HepG2 (cell line): Measurements from ENCODE around the gene SAMD4A. TPM values are rescaled to one million over a fixed set of nuclear protein-coding genes. Genes with fewer than 3 reads are reported as not detected.

ENCODE experiments used
- ATAC-seq: fragments of 200-7000 bp; cut with Tn5 transposase; 3 replicates; pipeline ENCODE4 v1.9.1; 2020; ENCODE audit warnings: mild to moderate bottlenecking, moderate library complexity
- BruUV-seq: library from RNA; stranded (reverse); fragments of 400-500 nt; replicated peaks from 2 replicates; lab custom pipeline; 2021; lab: Mats Ljungman, UMichigan
- CTCF ChIA-PET: fragments of 300-600 bp; formaldehyde crosslinking; extraction: SDS; loops from one replicate; lab custom pipeline; 2021; ENCODE audit warnings: low total read pairs, inconsistent platforms, low intra/inter-chr PET ratio; lab: Yijun Ruan, JAX
- POLR2A ChIA-PET: fragments of 350-600 bp; sonication (Branson Sonifier 250); formaldehyde crosslinking; loops from one replicate; lab custom pipeline; 2020; ENCODE audit warnings: antibody characterized with exemption, inconsistent platforms; lab: Yijun Ruan, JAX
- DNase-seq: peaks from one replicate; pipeline ENCODE4 v3.0.0-alpha.2; 2015; ENCODE audit warnings: low spot score
- FAIRE-seq: peaks from 3 replicates; lab custom pipeline; 2011; peaks lifted over from hg19 to GRCh38; lab: Jason Lieb, UNC
- H2AFZ ChIP-seq: one replicate; pipeline ENCODE4 v1.6.1; 2011; ENCODE audit warnings: low read length, inconsistent platforms
- H3K27ac ChIP-seq: fragments of 300-600 bp; 3 replicates; pipeline ENCODE4 v1.8.0; 2011; ENCODE audit warnings: mixed run types, mild to moderate bottlenecking, mixed read lengths, low read length, inconsistent platforms; ENCODE audit not compliant: insufficient read depth; ENCODE audit errors: extremely low read length
- H3K27me3 ChIP-seq, 2 experiments: fragments of 200-600 bp in 1 of 2; 2 replicates in 1 of 2; 3 replicates in 1 of 2; pipeline versions ENCODE4 v1.6.0 to v1.8.0; 2011; ENCODE audit warnings: low read length in 2 of 2, mild to moderate bottlenecking in 2 of 2, moderate library complexity in 2 of 2, inconsistent platforms in 1 of 2; ENCODE audit not compliant: insufficient read depth in 2 of 2, control insufficient read depth in 1 of 2
- H3K36me3 ChIP-seq, 2 experiments: fragments of 200-600 bp in 1 of 2; replicated peaks in 1 of 2; 2 replicates in 1 of 2; 3 replicates in 1 of 2; pipeline versions ENCODE4 v1.5.1 to v1.8.0; 2011; ENCODE audit warnings: low read length in 2 of 2, inconsistent platforms in 1 of 2; ENCODE audit not compliant: insufficient read depth in 2 of 2, control insufficient read depth in 1 of 2
- H3K4me1 ChIP-seq: 2 replicates; pipeline ENCODE4 v1.5.1; 2012; ENCODE audit warnings: low read length, inconsistent platforms; ENCODE audit not compliant: insufficient read depth
- H3K4me2 ChIP-seq: 2 replicates; pipeline ENCODE4 v1.6.0; 2011; ENCODE audit warnings: low read depth, low read length, inconsistent platforms
- H3K4me3 ChIP-seq, 3 experiments: fragments of 200-600 bp in 1 of 3; sonication (generic), shearing (Covaris generic) in 1 of 3; replicated peaks in 1 of 3; 2 replicates each; pipeline ENCODE4 v1.5.1; 2011 to 2016; ENCODE audit warnings: low read length in 3 of 3, inconsistent platforms in 2 of 3, low read depth in 2 of 3, mild to moderate bottlenecking in 2 of 3, control low read depth in 1 of 3, mixed read lengths in 1 of 3; ENCODE audit not compliant: insufficient read depth in 1 of 3
- H3K79me2 ChIP-seq: one replicate; pipeline ENCODE4 v1.6.1; 2011; ENCODE audit warnings: low read length, inconsistent platforms; ENCODE audit not compliant: insufficient read depth
- H3K9ac ChIP-seq: 2 replicates; pipeline ENCODE4 v1.6.0; 2011; ENCODE audit warnings: mild to moderate bottlenecking, low read depth, low read length, inconsistent platforms; ENCODE audit not compliant: insufficient read depth
- H3K9me3 ChIP-seq: 2 replicates; pipeline ENCODE4 v1.5.1; 2012; ENCODE audit warnings: mild to moderate bottlenecking, low read length
- H4K20me1 ChIP-seq: 2 replicates; pipeline ENCODE4 v1.6.0; 2011; ENCODE audit warnings: inconsistent platforms, mild to moderate bottlenecking, low read length, moderate library complexity; ENCODE audit not compliant: insufficient read depth
- CCAR2 ChIP-seq: fragments of 200-400 bp; formaldehyde crosslinking; optimal IDR thresholded peaks from 2 replicates; pipeline ENCODE3; 2018; ENCODE audit warnings: low read depth, mild to moderate bottlenecking, low read length, moderate library complexity
- MAFK ChIP-seq, 2 experiments: IDR thresholded peaks in 1 of 2; conservative IDR thresholded peaks in 1 of 2; 2 replicates each; pipeline ENCODE4 v1.6.1; 2011; ENCODE audit warnings: improper control_type of control experiment in 2 of 2, low read length in 2 of 2
- NCOR1 ChIP-seq: fragments of 200-600 bp; sonication (generic); IDR thresholded peaks from 2 replicates; pipeline ENCODE4 v1.7.0; 2017; ENCODE audit warnings: antibody characterized with exemption, low read length, borderline replicate concordance
- POGZ ChIP-seq: sonication (generic); formaldehyde crosslinking; IDR thresholded peaks from 2 replicates; pipeline ENCODE4 v1.4.0; 2020; ENCODE audit warnings: mild to moderate bottlenecking, missing genetic modification reagents
- THYN1 ChIP-seq: sonication (generic); formaldehyde crosslinking; IDR thresholded peaks from 2 replicates; pipeline ENCODE4 v1.8.1; 2023; ENCODE audit warnings: low read depth, mild to moderate bottlenecking, moderate library complexity, missing genetic modification reagents, borderline replicate concordance
- ZBTB3 ChIP-seq: sonication (generic); formaldehyde crosslinking; IDR thresholded peaks from 2 replicates; pipeline ENCODE4 v1.4.0; 2020; ENCODE audit warnings: low read depth, mild to moderate bottlenecking, moderate library complexity, missing genetic modification reagents, borderline replicate concordance
- ZFP41 ChIP-seq: sonication (generic); formaldehyde crosslinking; IDR thresholded peaks from 2 replicates; pipeline ENCODE4 v1.4.0; 2020; ENCODE audit warnings: mild to moderate bottlenecking, missing genetic modification reagents, borderline replicate concordance
- ZNF431 ChIP-seq: sonication (generic); formaldehyde crosslinking; IDR thresholded peaks from 2 replicates; pipeline ENCODE4 v1.9.0; 2022; ENCODE audit warnings: missing genetic modification reagents, low read depth, mild to moderate bottlenecking, borderline replicate concordance
- WGBS: methylation state at CpG from one replicate; pipeline ENCODE4 v1.1.6; 2017; ENCODE audit warnings: low lambda C conversion rate; 5-methylcytosine and 5-hydroxymethylcytosine counted together
- in situ Hi-C: cut with HindIII; loops from 2 replicates; pipeline ENCODE4 v1.10.0; 2017; ENCODE audit warnings: low pct_unique_long_range_greater_than_20kb; ENCODE audit not compliant: extremely low pct_ligation_motif_present
- intact Hi-C: fragments of 100-400 bp; cut with micrococcal nuclease; formaldehyde crosslinking; loops from one replicate; pipeline ENCODE4 v1.10.0; 2022; ENCODE audit not compliant: unreplicated experiment
- polyA plus RNA-seq, 8 experiments: library from polyadenylated mRNA; depleted of rRNA in 3 of 8; stranded (reverse) in 7 of 8; unstranded in 1 of 8; fragments of >200 nt; fragmentation: Illumina TruSeq in 4 of 8; extraction: Trizol in 4 of 8; gene quantifications; 2 replicates each; pipeline versions ENCODE4 v1.2.1 to v1.2.3, GENCODE V29; 2011 to 2016; ENCODE audit warnings: low read depth in 4 of 8, missing spikeins in 1 of 8, mixed read lengths in 1 of 8; ENCODE audit not compliant: insufficient read depth in 1 of 8
- total RNA-seq, 5 experiments: library from RNA; depleted of rRNA; stranded (reverse); fragments of >200 nt; fragmentation: Illumina TruSeq; extraction: Trizol; gene quantifications; 2 replicates each; pipeline ENCODE4 v1.2.3, GENCODE V29; 2016; ENCODE audit warnings: low read depth in 1 of 5
- TF ChIP-seq, protein P1 (sequence below): sonication (generic); formaldehyde crosslinking; IDR thresholded peaks from 2 replicates; pipeline ENCODE4 v1.5.0; 2020; ENCODE audit warnings: mild to moderate bottlenecking, missing genetic modification reagents
- TF ChIP-seq, protein P2 (sequence below): sonication (generic); formaldehyde crosslinking; IDR thresholded peaks from 2 replicates; pipeline ENCODE4 v1.5.0; 2020; ENCODE audit warnings: mild to moderate bottlenecking, missing genetic modification reagents, borderline replicate concordance
- TF ChIP-seq, protein P3 (sequence below): sonication (generic); formaldehyde crosslinking; IDR thresholded peaks from 2 replicates; pipeline ENCODE4; 2020; ENCODE audit warnings: missing genetic modification reagents, mild to moderate bottlenecking, borderline replicate concordance

Gene SAMD4A
- total and polyA plus RNA-seq, 2 of the 13 experiments (the other 11 are each of a cell fraction or from before 2014, with no cell fraction given), result 11.8 to 13.0 TPM

DNA sequence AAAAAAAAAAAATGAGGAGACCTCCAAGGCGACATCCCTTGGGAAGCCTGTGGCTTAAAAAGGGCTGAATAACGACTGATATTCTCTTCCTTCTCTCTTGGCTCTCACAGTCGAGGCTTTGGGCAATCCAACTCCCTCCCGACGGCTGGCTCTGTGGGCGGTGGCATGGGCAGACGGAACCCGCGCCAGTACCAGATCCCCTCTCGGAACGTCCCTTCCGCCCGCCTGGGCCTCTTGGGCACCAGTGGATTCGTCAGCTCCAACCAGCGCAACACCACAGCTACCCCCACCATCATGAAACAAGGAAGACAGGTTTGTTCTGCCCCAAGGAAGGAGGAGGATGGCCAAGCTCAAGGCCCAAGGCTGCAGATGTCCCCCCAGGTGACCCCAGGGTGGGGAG, 207.9 kb downstream of the SAMD4A start:
- CTCF ChIA-PET, result interaction anchor here (3.0 kb wide), 1 partner anchor 211 kb away, joined by 39 read pairs; no protein-coding TSS in a partner anchor
- TF ChIP-seq ZFP41, result no peak
- TF ChIP-seq CCAR2, result no peak
- TF ChIP-seq ZBTB3 (CRISPR knock-in tag), result no peak
- no peak for TF ChIP-seq MAFK (conservative IDR thresholded peaks at IDR 0.05 in 1 of 2, IDR thresholded peaks at IDR 0.05 in 1 of 2; ENCODE audit: low read length in 2 of 2)
- TF ChIP-seq, protein P1, sequence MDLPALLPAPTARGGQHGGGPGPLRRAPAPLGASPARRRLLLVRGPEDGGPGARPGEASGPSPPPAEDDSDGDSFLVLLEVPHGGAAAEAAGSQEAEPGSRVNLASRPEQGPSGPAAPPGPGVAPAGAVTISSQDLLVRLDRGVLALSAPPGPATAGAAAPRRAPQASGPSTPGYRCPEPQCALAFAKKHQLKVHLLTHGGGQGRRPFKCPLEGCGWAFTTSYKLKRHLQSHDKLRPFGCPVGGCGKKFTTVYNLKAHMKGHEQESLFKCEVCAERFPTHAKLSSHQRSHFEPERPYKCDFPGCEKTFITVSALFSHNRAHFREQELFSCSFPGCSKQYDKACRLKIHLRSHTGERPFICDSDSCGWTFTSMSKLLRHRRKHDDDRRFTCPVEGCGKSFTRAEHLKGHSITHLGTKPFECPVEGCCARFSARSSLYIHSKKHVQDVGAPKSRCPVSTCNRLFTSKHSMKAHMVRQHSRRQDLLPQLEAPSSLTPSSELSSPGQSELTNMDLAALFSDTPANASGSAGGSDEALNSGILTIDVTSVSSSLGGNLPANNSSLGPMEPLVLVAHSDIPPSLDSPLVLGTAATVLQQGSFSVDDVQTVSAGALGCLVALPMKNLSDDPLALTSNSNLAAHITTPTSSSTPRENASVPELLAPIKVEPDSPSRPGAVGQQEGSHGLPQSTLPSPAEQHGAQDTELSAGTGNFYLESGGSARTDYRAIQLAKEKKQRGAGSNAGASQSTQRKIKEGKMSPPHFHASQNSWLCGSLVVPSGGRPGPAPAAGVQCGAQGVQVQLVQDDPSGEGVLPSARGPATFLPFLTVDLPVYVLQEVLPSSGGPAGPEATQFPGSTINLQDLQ (CRISPR knock-in tag), result no peak
- TF ChIP-seq ZNF431 (CRISPR knock-in tag), result no peak
- TF ChIP-seq POGZ (CRISPR knock-in tag), result no peak
- TF ChIP-seq NCOR1, result no peak
- TF ChIP-seq, protein P2, sequence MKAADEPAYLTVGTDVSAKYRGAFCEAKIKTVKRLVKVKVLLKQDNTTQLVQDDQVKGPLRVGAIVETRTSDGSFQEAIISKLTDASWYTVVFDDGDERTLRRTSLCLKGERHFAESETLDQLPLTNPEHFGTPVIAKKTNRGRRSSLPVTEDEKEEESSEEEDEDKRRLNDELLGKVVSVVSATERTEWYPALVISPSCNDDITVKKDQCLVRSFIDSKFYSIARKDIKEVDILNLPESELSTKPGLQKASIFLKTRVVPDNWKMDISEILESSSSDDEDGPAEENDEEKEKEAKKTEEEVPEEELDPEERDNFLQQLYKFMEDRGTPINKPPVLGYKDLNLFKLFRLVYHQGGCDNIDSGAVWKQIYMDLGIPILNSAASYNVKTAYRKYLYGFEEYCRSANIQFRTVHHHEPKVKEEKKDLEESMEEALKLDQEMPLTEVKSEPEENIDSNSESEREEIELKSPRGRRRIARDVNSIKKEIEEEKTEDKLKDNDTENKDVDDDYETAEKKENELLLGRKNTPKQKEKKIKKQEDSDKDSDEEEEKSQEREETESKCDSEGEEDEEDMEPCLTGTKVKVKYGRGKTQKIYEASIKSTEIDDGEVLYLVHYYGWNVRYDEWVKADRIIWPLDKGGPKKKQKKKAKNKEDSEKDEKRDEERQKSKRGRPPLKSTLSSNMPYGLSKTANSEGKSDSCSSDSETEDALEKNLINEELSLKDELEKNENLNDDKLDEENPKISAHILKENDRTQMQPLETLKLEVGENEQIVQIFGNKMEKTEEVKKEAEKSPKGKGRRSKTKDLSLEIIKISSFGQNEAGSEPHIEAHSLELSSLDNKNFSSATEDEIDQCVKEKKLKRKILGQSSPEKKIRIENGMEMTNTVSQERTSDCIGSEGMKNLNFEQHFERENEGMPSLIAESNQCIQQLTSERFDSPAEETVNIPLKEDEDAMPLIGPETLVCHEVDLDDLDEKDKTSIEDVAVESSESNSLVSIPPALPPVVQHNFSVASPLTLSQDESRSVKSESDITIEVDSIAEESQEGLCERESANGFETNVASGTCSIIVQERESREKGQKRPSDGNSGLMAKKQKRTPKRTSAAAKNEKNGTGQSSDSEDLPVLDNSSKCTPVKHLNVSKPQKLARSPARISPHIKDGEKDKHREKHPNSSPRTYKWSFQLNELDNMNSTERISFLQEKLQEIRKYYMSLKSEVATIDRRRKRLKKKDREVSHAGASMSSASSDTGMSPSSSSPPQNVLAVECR, result no peak
- TF ChIP-seq, protein P3, sequence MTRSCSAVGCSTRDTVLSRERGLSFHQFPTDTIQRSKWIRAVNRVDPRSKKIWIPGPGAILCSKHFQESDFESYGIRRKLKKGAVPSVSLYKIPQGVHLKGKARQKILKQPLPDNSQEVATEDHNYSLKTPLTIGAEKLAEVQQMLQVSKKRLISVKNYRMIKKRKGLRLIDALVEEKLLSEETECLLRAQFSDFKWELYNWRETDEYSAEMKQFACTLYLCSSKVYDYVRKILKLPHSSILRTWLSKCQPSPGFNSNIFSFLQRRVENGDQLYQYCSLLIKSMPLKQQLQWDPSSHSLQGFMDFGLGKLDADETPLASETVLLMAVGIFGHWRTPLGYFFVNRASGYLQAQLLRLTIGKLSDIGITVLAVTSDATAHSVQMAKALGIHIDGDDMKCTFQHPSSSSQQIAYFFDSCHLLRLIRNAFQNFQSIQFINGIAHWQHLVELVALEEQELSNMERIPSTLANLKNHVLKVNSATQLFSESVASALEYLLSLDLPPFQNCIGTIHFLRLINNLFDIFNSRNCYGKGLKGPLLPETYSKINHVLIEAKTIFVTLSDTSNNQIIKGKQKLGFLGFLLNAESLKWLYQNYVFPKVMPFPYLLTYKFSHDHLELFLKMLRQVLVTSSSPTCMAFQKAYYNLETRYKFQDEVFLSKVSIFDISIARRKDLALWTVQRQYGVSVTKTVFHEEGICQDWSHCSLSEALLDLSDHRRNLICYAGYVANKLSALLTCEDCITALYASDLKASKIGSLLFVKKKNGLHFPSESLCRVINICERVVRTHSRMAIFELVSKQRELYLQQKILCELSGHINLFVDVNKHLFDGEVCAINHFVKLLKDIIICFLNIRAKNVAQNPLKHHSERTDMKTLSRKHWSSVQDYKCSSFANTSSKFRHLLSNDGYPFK (CRISPR knock-in tag), result no peak
- no peak for TF ChIP-seq THYN1 (CRISPR knock-in tag)
- TF ChIP-seq, all 625 proteins: peak for 0
- Histone ChIP-seq H3K36me3 (peaks cover 43 to 84% of the 10 kb centered on the region in 2 experiments), H2AFZ (no peak overlapping the region), H3K9me3 (no peaks in the 10 kb centered on the region), H3K4me2 (no peak overlapping the region), H3K9ac (no peak overlapping the region), H3K4me3 (no peak overlapping the region), H4K20me1 (no peaks in the 10 kb centered on the region), H3K27me3 (no peaks in the 10 kb centered on the region), H3K27ac (no peak overlapping the region), H3K4me1 (peaks cover 25% of the 10 kb centered on the region), H3K79me2 (no peaks in the 10 kb centered on the region)
- DNase-seq (no peak), FAIRE-seq (no peak), ATAC-seq (no peak)
- POLR2A ChIA-PET, result interaction anchor here (1.2 kb wide), 1 partner anchor 209 kb away, joined by 4 read pairs; no protein-coding TSS in a partner anchor
- intact Hi-C loops (no loop called here), in situ Hi-C loops (loop anchor here (5.0 kb wide), 1 partner anchor 208 kb away; the partner anchor contains the start of gene SAMD4A)
- WGBS, result 92% methylated on average over 15 of the region's 15 CpGs
- no TSS peak for BruUV-seq
